SK-N-SH (cell line): ENCODE measurements around the gene MAOA. TPM values are rescaled to one million over a fixed set of nuclear protein-coding genes. Genes with fewer than 3 reads are reported as not detected.

Source experiments
- CTCF ChIA-PET: fragments of 300-600, 350-600 bp; formaldehyde crosslinking; extraction: SDS; loops from one replicate; lab custom pipeline; 2021; lab: Yijun Ruan, JAX
- POLR2A ChIA-PET: fragments of 350-600 bp; sonication (Branson Sonifier 250); formaldehyde crosslinking; extraction: SDS; loops from one replicate; lab custom pipeline; 2020; ENCODE audit warnings: antibody characterized with exemption, inconsistent platforms; lab: Yijun Ruan, JAX
- DNase-seq: peaks from one replicate; pipeline ENCODE4 v3.0.0; 2012
- H2AFZ ChIP-seq: fragments of 200-600 bp; sonication (generic); 2 replicates; pipeline ENCODE4 v1.8.1; 2016; ENCODE audit warnings: antibody characterized with exemption, mild to moderate bottlenecking, low read depth
- H3F3A ChIP-seq: fragments of 200-600 bp; sonication (generic); replicated peaks from 2 replicates; pipeline ENCODE3; 2016; ENCODE audit warnings: antibody characterized with exemption, mild to moderate bottlenecking; ENCODE audit not compliant: insufficient read depth
- H3K27ac ChIP-seq, 2 experiments: fragments of 200-500 bp in 1 of 2; fragments of 200-600 bp in 1 of 2; sonication (Bioruptor generic) in 1 of 2; sonication (generic), shearing (Covaris generic) in 1 of 2; 2 replicates each; pipeline versions ENCODE4 v1.5.1 to v1.6.1; 2014 to 2016; ENCODE audit warnings: low read depth in 2 of 2, inconsistent platforms in 1 of 2, low read length in 1 of 2, mild to moderate bottlenecking in 1 of 2, mixed read lengths in 1 of 2
- H3K27me3 ChIP-seq: fragments of 200-600 bp; sonication (generic), shearing (Covaris generic); 2 replicates; pipeline ENCODE4 v1.6.1; 2016; ENCODE audit warnings: mixed run types; ENCODE audit not compliant: insufficient read depth
- H3K36me3 ChIP-seq, 2 experiments: fragments of 200-500 bp in 1 of 2; fragments of 200-600 bp in 1 of 2; sonication (Bioruptor generic) in 1 of 2; sonication (generic) in 1 of 2; replicated peaks in 1 of 2; 2 replicates each; pipeline versions ENCODE3 to v1.5.1; 2014 to 2016; ENCODE audit warnings: low read length in 1 of 2, mild to moderate bottlenecking in 1 of 2; ENCODE audit not compliant: insufficient read depth in 2 of 2, control insufficient read depth in 1 of 2
- H3K4me1 ChIP-seq, 2 experiments: fragments of 200-500 bp in 1 of 2; fragments of 200-600 bp in 1 of 2; sonication (Bioruptor generic) in 1 of 2; sonication (generic), shearing (Covaris generic) in 1 of 2; 2 replicates each; pipeline versions ENCODE4 v1.5.1 to v1.6.1; 2014 to 2016; ENCODE audit warnings: low read depth in 1 of 2, low read length in 1 of 2, mixed run types in 1 of 2; ENCODE audit not compliant: insufficient read depth in 2 of 2, control insufficient read depth in 1 of 2
- H3K4me2 ChIP-seq: fragments of 200-600 bp; sonication (generic), shearing (Covaris generic); 2 replicates; pipeline ENCODE4 v1.6.1; 2017; ENCODE audit warnings: mixed run types
- H3K4me3 ChIP-seq, 2 experiments: fragments of 200-500 bp in 1 of 2; fragments of 200-600 bp in 1 of 2; sonication (Bioruptor generic) in 1 of 2; sonication (generic), shearing (Covaris generic) in 1 of 2; 2 replicates each; pipeline versions ENCODE4 v1.5.1 to v1.8.1; 2014 to 2016; ENCODE audit warnings: low read depth in 2 of 2, inconsistent platforms in 1 of 2, low read length in 1 of 2, mild to moderate bottlenecking in 1 of 2, mixed read lengths in 1 of 2, moderate library complexity in 1 of 2
- H3K79me2 ChIP-seq: fragments of 200-600 bp; sonication (generic); 2 replicates; pipeline ENCODE4 v1.8.1; 2017; ENCODE audit warnings: mild to moderate bottlenecking; ENCODE audit not compliant: insufficient read depth
- H3K9ac ChIP-seq: fragments of 200-600 bp; sonication (generic); 2 replicates; pipeline ENCODE4 v1.6.1; 2017; ENCODE audit warnings: mixed run types
- H3K9me2 ChIP-seq: fragments of 200-600 bp; sonication (generic); 2 replicates; pipeline ENCODE4 v1.6.1; 2017; ENCODE audit warnings: mixed run types
- H3K9me3 ChIP-seq: fragments of 200-600 bp; sonication (generic); 2 replicates; pipeline ENCODE4 v1.6.1; 2017; ENCODE audit warnings: mixed run types, mild to moderate bottlenecking, moderate library complexity
- H4K20me1 ChIP-seq: fragments of 200-600 bp; sonication (generic); 2 replicates; pipeline ENCODE4 v1.6.1; 2017; ENCODE audit warnings: mild to moderate bottlenecking, mixed run types; ENCODE audit not compliant: insufficient read depth
- CHD2 ChIP-seq: fragments of 150-350 bp; IDR thresholded peaks from 2 replicates; pipeline ENCODE4 v1.6.1; 2018; ENCODE audit warnings: low read length; ENCODE audit not compliant: partially characterized antibody
- ELF1 ChIP-seq: IDR thresholded peaks from 2 replicates; pipeline ENCODE4 v1.4.0; 2012
- EP300 ChIP-seq, 2 experiments: IDR thresholded peaks; 2 replicates each; pipeline versions ENCODE4 v1.4.0 to v1.6.1; 2012; ENCODE audit warnings: borderline replicate concordance in 1 of 2, low read depth in 1 of 2, low read length in 1 of 2
- EZH2phosphoT487 ChIP-seq: fragments of 200-600 bp; sonication (generic); IDR thresholded peaks from 2 replicates; pipeline ENCODE4 v1.6.1; 2017; ENCODE audit warnings: low read depth, mixed run types, mild to moderate bottlenecking, antibody characterized with exemption, moderate library complexity, borderline replicate concordance
- FOXM1 ChIP-seq: IDR thresholded peaks from 2 replicates; pipeline ENCODE4 v1.4.0; 2012; ENCODE audit warnings: low read depth, mild to moderate bottlenecking
- GABPA ChIP-seq: IDR thresholded peaks from 2 replicates; pipeline ENCODE4 v1.4.0; 2012; ENCODE audit warnings: low read depth, mild to moderate bottlenecking
- GATA2 ChIP-seq: sonication (generic); formaldehyde crosslinking; IDR thresholded peaks from 2 replicates; pipeline ENCODE4 v1.5.0; 2020; ENCODE audit warnings: mild to moderate bottlenecking, missing genetic modification reagents
- MEF2A ChIP-seq: IDR thresholded peaks from 2 replicates; pipeline ENCODE4 v1.4.0; 2012; ENCODE audit warnings: low read depth, borderline replicate concordance
- NRF1 ChIP-seq: IDR thresholded peaks from 2 replicates; pipeline ENCODE4 v1.6.1; 2012; ENCODE audit warnings: low read depth, mild to moderate bottlenecking, low read length
- POLR2AphosphoS5 ChIP-seq: IDR thresholded peaks from 2 replicates; pipeline ENCODE4 v1.6.1; 2012; ENCODE audit warnings: low read depth, low read length
- RCOR1 ChIP-seq: fragments of 150-350 bp; IDR thresholded peaks from 2 replicates; pipeline ENCODE4 v1.6.1; 2017; ENCODE audit warnings: antibody characterized with exemption, low read length
- SIN3A ChIP-seq: IDR thresholded peaks from 2 replicates; pipeline ENCODE4 v1.6.1; 2012; ENCODE audit warnings: low read depth, mild to moderate bottlenecking, low read length, moderate library complexity, borderline replicate concordance
- TAF1 ChIP-seq: IDR thresholded peaks from 2 replicates; pipeline ENCODE4 v1.6.1; 2012; ENCODE audit warnings: low read depth, mild to moderate bottlenecking, low read length, moderate library complexity, borderline replicate concordance
- TEAD4 ChIP-seq: IDR thresholded peaks from 2 replicates; pipeline ENCODE4 v1.4.0; 2012; ENCODE audit warnings: mild to moderate bottlenecking, borderline replicate concordance; ENCODE audit not compliant: insufficient read depth
- WGBS: methylation state at CpG from one replicate; pipeline ENCODE4 v1.1.6; 2017; ENCODE audit warnings: low lambda C conversion rate; 5-methylcytosine and 5-hydroxymethylcytosine counted together
- polyA plus RNA-seq, 3 experiments: library from polyadenylated mRNA; depleted of rRNA; stranded (reverse); fragments of >200 nt; gene quantifications; 2 replicates each; pipeline ENCODE4 v1.2.3, GENCODE V29; 2012
- TF ChIP-seq, protein P1 (sequence below): fragments of 150-350 bp; IDR thresholded peaks from 2 replicates; pipeline ENCODE4 v1.6.1; 2016; ENCODE audit warnings: mild to moderate bottlenecking, low read depth, low read length
- TF ChIP-seq, protein P2 (sequence below): IDR thresholded peaks from 2 replicates; pipeline ENCODE4 v1.4.0; 2012; ENCODE audit warnings: low read depth, borderline replicate concordance

The MAOA gene
- polyA plus RNA-seq, 1 of the 3 experiments (the other 2 are of a cell fraction): 0.31 TPM

DNA sequence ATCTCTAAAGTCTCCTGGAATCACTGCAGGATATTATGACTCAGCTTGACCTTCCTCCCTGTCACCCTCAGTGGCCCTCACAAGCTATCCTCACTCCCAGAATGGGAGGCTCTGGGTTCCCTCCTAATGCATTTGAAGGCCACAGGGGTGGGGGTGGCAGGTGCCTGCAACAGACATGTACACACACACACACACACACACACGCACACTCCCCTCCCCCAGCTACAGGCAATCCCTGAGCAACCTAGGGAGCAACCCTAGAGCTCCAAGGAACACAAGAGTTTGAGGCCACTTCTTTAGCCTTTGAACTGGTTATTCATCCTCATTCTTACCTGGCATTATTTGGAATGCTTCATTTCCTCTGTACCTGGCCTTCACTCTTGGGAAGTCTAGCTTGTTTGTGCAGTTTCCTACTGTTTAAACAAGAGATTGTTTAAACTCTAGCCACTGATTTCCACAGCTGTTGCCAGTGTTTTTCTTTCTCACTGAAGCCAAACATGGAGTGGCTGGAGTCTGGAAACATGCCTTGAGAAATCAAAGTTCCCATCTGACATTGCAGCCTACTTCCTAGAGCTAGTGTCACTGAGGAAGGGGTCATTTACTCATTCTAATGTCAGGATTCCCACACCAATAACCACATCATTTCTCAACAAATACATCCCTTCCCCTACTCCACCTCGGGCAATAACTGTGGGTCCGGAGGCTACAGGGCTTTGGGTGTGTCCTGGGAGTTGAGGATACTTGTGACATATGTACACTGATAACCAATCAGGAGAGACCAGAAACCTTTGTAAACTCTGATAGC lies 37.7 kb downstream of the MAOA start:
- no peaks in the 10 kb centered on the region for H3K27me3 ChIP-seq
- H3K9me2 ChIP-seq: no peaks in the 10 kb centered on the region
- H3F3A ChIP-seq: no peaks in the 10 kb centered on the region
- H2AFZ ChIP-seq: no peak overlapping the region
- no peaks in the 10 kb centered on the region for H3K36me3 ChIP-seq
- no peak overlapping the region for H3K27ac ChIP-seq
- no peak for TF ChIP-seq CHD2
- H4K20me1 ChIP-seq: no peaks in the 10 kb centered on the region
- H3K4me2 ChIP-seq: no peak overlapping the region
- no peak for DNase-seq
- WGBS: 29% methylated on average over 3 of the region's 3 CpGs
- no peak overlapping the region for H3K4me3 ChIP-seq
- H3K79me2 ChIP-seq: no peaks in the 10 kb centered on the region
- ChIA-PET POLR2A (no interaction called here), CTCF (no interaction called here)
- H3K4me1 ChIP-seq: no peaks in the 10 kb centered on the region; a peak in 1 of 4 replicates
- no peak overlapping the region for H3K9ac ChIP-seq
- H3K9me3 ChIP-seq: no peaks in the 10 kb centered on the region

DNA sequence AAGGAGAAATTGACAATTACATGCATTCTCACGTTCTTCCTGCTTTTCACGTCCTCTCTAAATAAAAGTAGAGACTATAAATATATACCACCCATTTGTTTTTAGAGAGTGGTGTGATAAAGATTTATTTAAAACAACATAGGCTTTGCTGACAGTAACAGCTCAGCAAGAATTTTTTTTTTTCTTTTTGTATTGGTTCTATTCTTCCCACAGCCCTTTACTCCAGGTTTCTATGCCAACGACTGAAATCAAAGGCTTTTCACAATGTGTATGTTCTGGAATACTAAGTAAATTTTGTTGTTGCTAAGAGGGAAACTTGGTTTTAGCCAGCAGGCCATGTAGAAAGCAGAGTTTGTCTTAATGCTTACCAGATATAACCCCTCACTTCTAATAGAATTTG lies 43.4 kb downstream of the MAOA start:
- WGBS: 20% methylated on average over 3 of the region's 3 CpGs
- H3K9ac ChIP-seq: no peak overlapping the region
- TF ChIP-seq, protein P1, sequence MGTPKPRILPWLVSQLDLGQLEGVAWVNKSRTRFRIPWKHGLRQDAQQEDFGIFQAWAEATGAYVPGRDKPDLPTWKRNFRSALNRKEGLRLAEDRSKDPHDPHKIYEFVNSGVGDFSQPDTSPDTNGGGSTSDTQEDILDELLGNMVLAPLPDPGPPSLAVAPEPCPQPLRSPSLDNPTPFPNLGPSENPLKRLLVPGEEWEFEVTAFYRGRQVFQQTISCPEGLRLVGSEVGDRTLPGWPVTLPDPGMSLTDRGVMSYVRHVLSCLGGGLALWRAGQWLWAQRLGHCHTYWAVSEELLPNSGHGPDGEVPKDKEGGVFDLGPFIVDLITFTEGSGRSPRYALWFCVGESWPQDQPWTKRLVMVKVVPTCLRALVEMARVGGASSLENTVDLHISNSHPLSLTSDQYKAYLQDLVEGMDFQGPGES: no peak
- TF ChIP-seq SIN3A (no peak), MEF2A (no peak), TAF1 (no peak), NRF1 (no peak), FOXM1 (no peak)
- no peaks in the 10 kb centered on the region for H3F3A ChIP-seq
- H3K4me2 ChIP-seq: no peak overlapping the region
- no peak for DNase-seq
- H3K9me2 ChIP-seq: no peaks in the 10 kb centered on the region
- no peak overlapping the region for H3K27ac ChIP-seq
- no peaks in the 10 kb centered on the region for H3K36me3 ChIP-seq
- no peaks in the 10 kb centered on the region for H3K79me2 ChIP-seq
- ChIA-PET CTCF (no interaction called here), POLR2A (no interaction called here)
- peaks cover 0 to 3% of the 10 kb centered on the region in 2 experiments; a peak in 1 of 4 replicates for H3K4me1 ChIP-seq
- no peaks in the 10 kb centered on the region for H4K20me1 ChIP-seq
- H2AFZ ChIP-seq: no peak overlapping the region
- no peak overlapping the region for H3K4me3 ChIP-seq
- H3K27me3 ChIP-seq: no peaks in the 10 kb centered on the region
- H3K9me3 ChIP-seq: no peaks in the 10 kb centered on the region

DNA sequence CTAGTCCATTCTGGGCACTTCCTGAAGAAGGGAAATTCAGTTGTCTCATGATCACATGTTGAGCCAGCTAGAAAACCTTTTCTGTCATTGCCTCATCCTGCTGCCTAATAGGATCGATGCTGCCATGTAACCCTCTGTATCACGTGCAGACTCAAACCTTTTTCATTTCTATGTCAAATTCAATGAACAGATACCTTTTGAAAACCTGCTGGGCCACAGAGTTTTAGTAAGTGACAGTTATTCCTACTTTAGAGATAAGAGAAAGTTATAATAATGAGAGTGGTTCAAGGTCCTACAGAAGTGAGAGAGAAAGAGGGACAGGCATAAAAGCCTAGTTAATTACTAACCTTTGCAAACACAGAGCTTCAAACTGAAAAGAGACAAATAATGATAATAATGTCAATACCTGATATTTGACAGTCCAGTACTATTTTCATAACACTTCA lies 46.0 kb downstream of the MAOA start:
- no peak overlapping the region for H3K4me3 ChIP-seq
- ChIA-PET POLR2A (no interaction called here), CTCF (no interaction called here)
- WGBS: 29% methylated on average over 2 of the region's 2 CpGs
- no peak overlapping the region for H3K9ac ChIP-seq
- H3K27me3 ChIP-seq: no peaks in the 10 kb centered on the region
- H3K36me3 ChIP-seq: no peaks in the 10 kb centered on the region
- H3K4me1 ChIP-seq: peaks cover 0 to 3% of the 10 kb centered on the region in 2 experiments; a peak in 1 of 4 replicates
- H3K4me2 ChIP-seq: no peak overlapping the region
- no peak for DNase-seq
- no peaks in the 10 kb centered on the region for H3K79me2 ChIP-seq
- H3K27ac ChIP-seq: no peak overlapping the region
- H3F3A ChIP-seq: no peaks in the 10 kb centered on the region
- no peak for TF ChIP-seq CHD2
- no peak for TF ChIP-seq POLR2AphosphoS5
- TF ChIP-seq, protein P2, sequence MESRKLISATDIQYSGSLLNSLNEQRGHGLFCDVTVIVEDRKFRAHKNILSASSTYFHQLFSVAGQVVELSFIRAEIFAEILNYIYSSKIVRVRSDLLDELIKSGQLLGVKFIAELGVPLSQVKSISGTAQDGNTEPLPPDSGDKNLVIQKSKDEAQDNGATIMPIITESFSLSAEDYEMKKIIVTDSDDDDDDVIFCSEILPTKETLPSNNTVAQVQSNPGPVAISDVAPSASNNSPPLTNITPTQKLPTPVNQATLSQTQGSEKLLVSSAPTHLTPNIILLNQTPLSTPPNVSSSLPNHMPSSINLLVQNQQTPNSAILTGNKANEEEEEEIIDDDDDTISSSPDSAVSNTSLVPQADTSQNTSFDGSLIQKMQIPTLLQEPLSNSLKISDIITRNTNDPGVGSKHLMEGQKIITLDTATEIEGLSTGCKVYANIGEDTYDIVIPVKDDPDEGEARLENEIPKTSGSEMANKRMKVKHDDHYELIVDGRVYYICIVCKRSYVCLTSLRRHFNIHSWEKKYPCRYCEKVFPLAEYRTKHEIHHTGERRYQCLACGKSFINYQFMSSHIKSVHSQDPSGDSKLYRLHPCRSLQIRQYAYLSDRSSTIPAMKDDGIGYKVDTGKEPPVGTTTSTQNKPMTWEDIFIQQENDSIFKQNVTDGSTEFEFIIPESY: no peak
- TF ChIP-seq GATA2: no peak
- TF ChIP-seq TEAD4: no peak
- no peak for TF ChIP-seq RCOR1
- TF ChIP-seq EP300 (IDR thresholded peaks at IDR 0.05; ENCODE audit: borderline replicate concordance in 1 of 2, low read depth in 1 of 2, low read length in 1 of 2): no peak
- no peak for TF ChIP-seq GABPA
- no peak for TF ChIP-seq SIN3A
- no peak for TF ChIP-seq TAF1
- no peak for TF ChIP-seq MEF2A
- no peak for TF ChIP-seq EZH2phosphoT487
- no peak for TF ChIP-seq ELF1
- 0 out of 2 replicates have a peak, but pooled peaks cover 3% of the 10 kb centered on the region for H3K9me2 ChIP-seq
- H4K20me1 ChIP-seq: no peaks in the 10 kb centered on the region
- no peak overlapping the region for H2AFZ ChIP-seq
- H3K9me3 ChIP-seq: no peaks in the 10 kb centered on the region
